OCI-LY3 (cell line): Measurements from ENCODE around the gene AP1S1.

Experiments used
- EZH2phosphoT487 ChIP-seq: fragments of 200-600 bp; shearing (Covaris generic); IDR thresholded peaks from 2 replicates; pipeline ENCODE4 v1.6.1; 2018; ENCODE audit warnings: antibody characterized with exemption, mixed run types, low read depth
- TF ChIP-seq, protein P1 (sequence below): fragments of 200-600, 300-600 bp; sonication (generic); IDR thresholded peaks from 2 replicates; pipeline ENCODE4 v1.5.1; 2014; ENCODE audit warnings: antibody characterized with exemption, low read length, low read depth

DNA sequence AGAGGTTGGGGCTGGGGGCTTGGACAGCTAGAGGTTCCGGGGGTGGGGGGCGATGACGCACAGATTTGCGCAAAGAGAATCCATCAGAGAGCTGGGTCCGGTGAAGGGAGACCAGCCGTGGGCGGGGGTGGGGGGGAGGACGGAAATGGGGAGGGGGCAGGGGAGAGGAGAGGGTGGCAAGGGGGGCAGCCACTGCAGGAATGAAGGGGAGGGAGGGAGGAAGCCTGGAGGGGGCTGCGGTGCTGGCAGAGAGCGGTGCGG is 12.3 kb downstream of the AP1S1 start:
- TF ChIP-seq, protein P1, sequence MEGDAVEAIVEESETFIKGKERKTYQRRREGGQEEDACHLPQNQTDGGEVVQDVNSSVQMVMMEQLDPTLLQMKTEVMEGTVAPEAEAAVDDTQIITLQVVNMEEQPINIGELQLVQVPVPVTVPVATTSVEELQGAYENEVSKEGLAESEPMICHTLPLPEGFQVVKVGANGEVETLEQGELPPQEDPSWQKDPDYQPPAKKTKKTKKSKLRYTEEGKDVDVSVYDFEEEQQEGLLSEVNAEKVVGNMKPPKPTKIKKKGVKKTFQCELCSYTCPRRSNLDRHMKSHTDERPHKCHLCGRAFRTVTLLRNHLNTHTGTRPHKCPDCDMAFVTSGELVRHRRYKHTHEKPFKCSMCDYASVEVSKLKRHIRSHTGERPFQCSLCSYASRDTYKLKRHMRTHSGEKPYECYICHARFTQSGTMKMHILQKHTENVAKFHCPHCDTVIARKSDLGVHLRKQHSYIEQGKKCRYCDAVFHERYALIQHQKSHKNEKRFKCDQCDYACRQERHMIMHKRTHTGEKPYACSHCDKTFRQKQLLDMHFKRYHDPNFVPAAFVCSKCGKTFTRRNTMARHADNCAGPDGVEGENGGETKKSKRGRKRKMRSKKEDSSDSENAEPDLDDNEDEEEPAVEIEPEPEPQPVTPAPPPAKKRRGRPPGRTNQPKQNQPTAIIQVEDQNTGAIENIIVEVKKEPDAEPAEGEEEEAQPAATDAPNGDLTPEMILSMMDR, result no peak
- TF ChIP-seq EZH2phosphoT487, result no peak
